Stimulated activated effector memory CD8-positive, alpha-beta T cell treated with anti-CD3 and anti-CD28 coated beads, Interleukin-12 subunit alpha, Interleukin-12 subunit beta, amount 100 ng/mL, for 72 hours (primary cell): Measurements from ENCODE around the gene IPPK.

Source experiments
- ATAC-seq: fragments of 150-1000 bp; cut with Tn5 transposase; 2 replicates; pipeline ENCODE4 v1.10.0; 2021
- DNase-seq, 2 donors: peaks; one replicate each; pipeline ENCODE4 v3.0.0; 2021 to 2022; ENCODE audit warnings: low spot score in 2 of 2
- H3K27ac Mint-ChIP-seq: one replicate; pipeline ENCODE4 v1.8.0; 2022; ENCODE audit warnings: mild to moderate bottlenecking, mixed read lengths
- H3K36me3 Mint-ChIP-seq: one replicate; pipeline ENCODE4 v1.8.0; 2022; ENCODE audit warnings: mild to moderate bottlenecking, mixed read lengths
- H3K4me1 Mint-ChIP-seq: one replicate; pipeline ENCODE4 v1.8.0; 2022; ENCODE audit warnings: mixed read lengths
- H3K4me3 Mint-ChIP-seq: one replicate; pipeline ENCODE4 v1.8.0; 2022; ENCODE audit warnings: mild to moderate bottlenecking, mixed read lengths
- H3K9me3 Mint-ChIP-seq: one replicate; pipeline ENCODE4 v1.8.0; 2022; ENCODE audit warnings: mixed read lengths

Gene IPPK

GRCh38 chr9:92655366-92655765, 14.6 kb downstream of the IPPK start:
- peaks cover 72% of the 10 kb centered on the region for H3K36me3 Mint-ChIP-seq
- peaks cover 19% of the 10 kb centered on the region for H3K4me1 Mint-ChIP-seq
- H3K4me3 Mint-ChIP-seq = no peak overlapping the region
- DNase-seq (no peak), ATAC-seq (no peak)
- H3K9me3 Mint-ChIP-seq = no peaks in the 10 kb centered on the region
- H3K27ac Mint-ChIP-seq = peak overlapping the region; percentile 70

GRCh38 chr9:92654481-92655301, 15.2 kb downstream of the IPPK start:
- no peak overlapping the region for H3K4me3 Mint-ChIP-seq
- ATAC-seq (no peak), DNase-seq (no peak)
- H3K9me3 Mint-ChIP-seq = no peaks in the 10 kb centered on the region
- H3K4me1 Mint-ChIP-seq = peaks cover 19% of the 10 kb centered on the region
- no peak overlapping the region for H3K27ac Mint-ChIP-seq
- H3K36me3 Mint-ChIP-seq = peaks cover 79% of the 10 kb centered on the region

GRCh38 chr9:92652461-92652860, 17.5 kb downstream of the IPPK start:
- Mint-ChIP-seq H3K4me1 (peaks cover 10% of the 10 kb centered on the region), H3K4me3 (no peak overlapping the region), H3K27ac (no peak overlapping the region), H3K9me3 (no peaks in the 10 kb centered on the region), H3K36me3 (peaks cover 89% of the 10 kb centered on the region)
- no peak for ATAC-seq
- DNase-seq = no peak

- peak overlapping the region; percentile 17 for H3K27ac Mint-ChIP-seq
- no peaks in the 10 kb centered on the region for H3K9me3 Mint-ChIP-seq
- H3K4me1 Mint-ChIP-seq = peaks cover 16% of the 10 kb centered on the region
- H3K4me3 Mint-ChIP-seq = no peak overlapping the region
- H3K36me3 Mint-ChIP-seq = peaks cover 91% of the 10 kb centered on the region
- DNase-seq = no peak
- no peak for ATAC-seq
Observed at GRCh38 chr9:92650839-92651621, 18.9 kb downstream of the IPPK start.

- H3K4me1 Mint-ChIP-seq = peaks cover 12% of the 10 kb centered on the region
- no peak overlapping the region for H3K4me3 Mint-ChIP-seq
- peaks cover 91% of the 10 kb centered on the region for H3K36me3 Mint-ChIP-seq
- no peaks in the 10 kb centered on the region for H3K9me3 Mint-ChIP-seq
- DNase-seq = no peak
- H3K27ac Mint-ChIP-seq = peak overlapping the region; percentile 17
- ATAC-seq = no peak
Observed at GRCh38 chr9:92650296-92650695, 19.6 kb downstream of the IPPK start.

GRCh38 chr9:92649007-92649406, 20.9 kb downstream of the IPPK start:
- peaks cover 8% of the 10 kb centered on the region for H3K4me1 Mint-ChIP-seq
- peaks cover 97% of the 10 kb centered on the region for H3K36me3 Mint-ChIP-seq
- no peak for ATAC-seq
- no peaks in the 10 kb centered on the region for H3K9me3 Mint-ChIP-seq
- H3K27ac Mint-ChIP-seq = no peak overlapping the region
- H3K4me3 Mint-ChIP-seq = no peak overlapping the region
- DNase-seq = no peak

- Mint-ChIP-seq H3K36me3 (peaks cover 97% of the 10 kb centered on the region), H3K27ac (peak overlapping the region; percentile 56), H3K9me3 (no peaks in the 10 kb centered on the region), H3K4me1 (peaks cover 8% of the 10 kb centered on the region), H3K4me3 (no peak overlapping the region)
- ATAC-seq (no peak), DNase-seq (no peak)
Observed at GRCh38 chr9:92648474-92648971, 21.4 kb downstream of the IPPK start.

GRCh38 chr9:92647671-92648473, 22.1 kb downstream of the IPPK start:
- ATAC-seq (no peak), DNase-seq (no peak)
- H3K4me3 Mint-ChIP-seq = no peak overlapping the region
- H3K9me3 Mint-ChIP-seq = no peaks in the 10 kb centered on the region
- H3K36me3 Mint-ChIP-seq = peaks cover 97% of the 10 kb centered on the region
- peak overlapping the region; percentile 56 for H3K27ac Mint-ChIP-seq
- peaks cover 8% of the 10 kb centered on the region for H3K4me1 Mint-ChIP-seq

GRCh38 chr9:92645041-92645440, 24.9 kb downstream of the IPPK start:
- no peaks in the 10 kb centered on the region for H3K9me3 Mint-ChIP-seq
- no peak for ATAC-seq
- peaks cover 14% of the 10 kb centered on the region for H3K4me1 Mint-ChIP-seq
- no peak overlapping the region for H3K27ac Mint-ChIP-seq
- DNase-seq = no peak
- no peak overlapping the region for H3K4me3 Mint-ChIP-seq
- H3K36me3 Mint-ChIP-seq = peaks cover 96% of the 10 kb centered on the region

- Mint-ChIP-seq H3K9me3 (no peaks in the 10 kb centered on the region), H3K4me3 (no peak overlapping the region), H3K36me3 (peaks cover 89% of the 10 kb centered on the region), H3K27ac (no peak overlapping the region), H3K4me1 (peaks cover 14% of the 10 kb centered on the region)
- no peak for DNase-seq
- ATAC-seq = no peak
Observed at GRCh38 chr9:92644278-92644677, 25.7 kb downstream of the IPPK start.

- H3K36me3 Mint-ChIP-seq = peaks cover 85% of the 10 kb centered on the region
- H3K27ac Mint-ChIP-seq = no peak overlapping the region
- H3K9me3 Mint-ChIP-seq = no peaks in the 10 kb centered on the region
- DNase-seq (no peak), ATAC-seq (no peak)
- H3K4me1 Mint-ChIP-seq = peaks cover 14% of the 10 kb centered on the region
- no peak overlapping the region for H3K4me3 Mint-ChIP-seq
Observed at GRCh38 chr9:92642564-92642963, 27.4 kb downstream of the IPPK start.

- Mint-ChIP-seq H3K9me3 (no peaks in the 10 kb centered on the region), H3K4me3 (no peak overlapping the region), H3K36me3 (peaks cover 85% of the 10 kb centered on the region), H3K27ac (no peak overlapping the region), H3K4me1 (peaks cover 10% of the 10 kb centered on the region)
- ATAC-seq (no peak), DNase-seq (no peak)
Observed at GRCh38 chr9:92642041-92642451, 27.9 kb downstream of the IPPK start.

GRCh38 chr9:92641092-92641809, 28.7 kb downstream of the IPPK start:
- peaks cover 85% of the 10 kb centered on the region for H3K36me3 Mint-ChIP-seq
- ATAC-seq = no peak
- H3K27ac Mint-ChIP-seq = peak overlapping the region; percentile 64
- peaks cover 6% of the 10 kb centered on the region for H3K4me1 Mint-ChIP-seq
- H3K4me3 Mint-ChIP-seq = no peak overlapping the region
- H3K9me3 Mint-ChIP-seq = no peaks in the 10 kb centered on the region
- no peak for DNase-seq

GRCh38 chr9:92640398-92641091, 29.4 kb downstream of the IPPK start:
- no peak for DNase-seq
- H3K9me3 Mint-ChIP-seq = no peaks in the 10 kb centered on the region
- H3K36me3 Mint-ChIP-seq = peaks cover 85% of the 10 kb centered on the region
- ATAC-seq = no peak
- H3K27ac Mint-ChIP-seq = no peak overlapping the region
- H3K4me3 Mint-ChIP-seq = no peak overlapping the region
- peaks cover 6% of the 10 kb centered on the region for H3K4me1 Mint-ChIP-seq
